ENCODE data around the gene TANGO2. TPM values are rescaled to one million over a fixed set of nuclear protein-coding genes. Genes with fewer than 3 reads are reported as not detected.
A peak's percentile ranks its signal among the peaks of the same experiment; 100 is the strongest.

Gene TANGO2
- total and polyA plus RNA-seq, 9 of the 15 experiments (the other 6 are each of a cell fraction or from before 2014, with no cell fraction given) = 15.5 to 94.9 (median 70.1) TPM

- TF ChIP-seq MLX (CRISPR knock-in tag; conservative IDR thresholded peaks at IDR 0.05) = peak; percentile 71 to 88; a peak in 3 of 4 replicates
- no peak for TF ChIP-seq ZNF507 (tag; conservative IDR thresholded peaks at IDR 0.05)
- TF ChIP-seq RBM34 (IDR thresholded peaks at IDR 0.05; ENCODE audit: borderline replicate concordance, insufficient read depth, low read length) = no peak
- TF ChIP-seq ZNF197 (CRISPR knock-in tag; IDR thresholded peaks at IDR 0.05; ENCODE audit: low read depth) = no peak
- peak; percentile 50 for TF ChIP-seq HNRNPLL (IDR thresholded peaks at IDR 0.05; ENCODE audit: low read depth, low read length, poor library complexity, severe bottlenecking)
- TF ChIP-seq, protein P1, sequence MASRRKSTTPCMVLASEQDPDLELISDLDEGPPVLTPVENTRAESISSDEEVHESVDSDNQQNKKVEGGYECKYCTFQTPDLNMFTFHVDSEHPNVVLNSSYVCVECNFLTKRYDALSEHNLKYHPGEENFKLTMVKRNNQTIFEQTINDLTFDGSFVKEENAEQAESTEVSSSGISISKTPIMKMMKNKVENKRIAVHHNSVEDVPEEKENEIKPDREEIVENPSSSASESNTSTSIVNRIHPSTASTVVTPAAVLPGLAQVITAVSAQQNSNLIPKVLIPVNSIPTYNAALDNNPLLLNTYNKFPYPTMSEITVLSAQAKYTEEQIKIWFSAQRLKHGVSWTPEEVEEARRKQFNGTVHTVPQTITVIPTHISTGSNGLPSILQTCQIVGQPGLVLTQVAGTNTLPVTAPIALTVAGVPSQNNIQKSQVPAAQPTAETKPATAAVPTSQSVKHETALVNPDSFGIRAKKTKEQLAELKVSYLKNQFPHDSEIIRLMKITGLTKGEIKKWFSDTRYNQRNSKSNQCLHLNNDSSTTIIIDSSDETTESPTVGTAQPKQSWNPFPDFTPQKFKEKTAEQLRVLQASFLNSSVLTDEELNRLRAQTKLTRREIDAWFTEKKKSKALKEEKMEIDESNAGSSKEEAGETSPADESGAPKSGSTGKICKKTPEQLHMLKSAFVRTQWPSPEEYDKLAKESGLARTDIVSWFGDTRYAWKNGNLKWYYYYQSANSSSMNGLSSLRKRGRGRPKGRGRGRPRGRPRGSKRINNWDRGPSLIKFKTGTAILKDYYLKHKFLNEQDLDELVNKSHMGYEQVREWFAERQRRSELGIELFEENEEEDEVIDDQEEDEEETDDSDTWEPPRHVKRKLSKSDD (conservative IDR thresholded peaks at IDR 0.05; ENCODE audit: low read length) = 0 out of 2 replicates have a peak, but pooled peaks have one; percentile 76
- peak; percentile 62 for TF ChIP-seq CHD7 (IDR thresholded peaks at IDR 0.05; ENCODE audit: low read depth, low read length)
- TF ChIP-seq GABPA (tag; conservative IDR thresholded peaks at IDR 0.05; ENCODE audit: low read depth) = no peak
- TF ChIP-seq ZNF655 (CRISPR knock-in tag; IDR thresholded peaks at IDR 0.05) = no peak
These were observed 60.1 kb downstream of the TANGO2 start (continued) for GRCh38 chr22:20080776-20081654.

All from K562 (cell line).